OCI-LY1 (cell line): ENCODE results near the gene TRABD2B.

Experiments
- H2AFZ ChIP-seq: fragments of 200-600 bp; sonication (generic), shearing (Covaris generic); 2 replicates; pipeline ENCODE4 v1.6.0; 2014; ENCODE audit warnings: antibody characterized with exemption, mild to moderate bottlenecking, low read length
- H3F3A ChIP-seq: fragments of 200-600 bp; sonication (generic), shearing (Covaris generic); 2 replicates; pipeline ENCODE4 v1.6.0; 2014; ENCODE audit warnings: mild to moderate bottlenecking, antibody characterized with exemption, low read length, moderate library complexity; ENCODE audit not compliant: insufficient read depth
- H3K27ac ChIP-seq: fragments of 200-600 bp; sonication (generic); 2 replicates; pipeline ENCODE4 v1.5.1; 2014; ENCODE audit warnings: low read length, mixed run types, mild to moderate bottlenecking, low read depth; ENCODE audit not compliant: poor library complexity, severe bottlenecking
- H3K27me3 ChIP-seq: fragments of 200-600 bp; sonication (generic); 2 replicates; pipeline ENCODE4 v1.6.0; 2014; ENCODE audit warnings: antibody characterized with exemption, mild to moderate bottlenecking, low read length, moderate library complexity; ENCODE audit not compliant: insufficient read depth
- H3K36me3 ChIP-seq: fragments of 200-600 bp; sonication (generic); 2 replicates; pipeline ENCODE4 v1.6.1; 2014; ENCODE audit warnings: mild to moderate bottlenecking, antibody characterized with exemption, low read length, moderate library complexity, mixed read lengths; ENCODE audit not compliant: insufficient read depth
- H3K4me1 ChIP-seq: fragments of 200-600 bp; sonication (generic); 2 replicates; pipeline ENCODE4 v1.5.1; 2014; ENCODE audit warnings: mild to moderate bottlenecking, low read length, moderate library complexity; ENCODE audit not compliant: insufficient read depth, severe bottlenecking
- H3K4me2 ChIP-seq: fragments of 200-600 bp; sonication (generic), shearing (Covaris generic); 2 replicates; pipeline ENCODE4 v1.6.1; 2014; ENCODE audit warnings: low read length
- H3K4me3 ChIP-seq: fragments of 200-600 bp; sonication (generic); 2 replicates; pipeline ENCODE4 v1.5.1; 2014; ENCODE audit warnings: low read length, low read depth, mild to moderate bottlenecking, mixed read lengths; ENCODE audit not compliant: poor library complexity, severe bottlenecking
- H3K79me2 ChIP-seq: fragments of 200-600 bp; shearing (Covaris generic); 2 replicates; pipeline ENCODE4 v1.6.1; 2016; ENCODE audit warnings: mixed run types, low read length, mixed read lengths; ENCODE audit not compliant: insufficient read depth
- H3K9ac ChIP-seq: fragments of 200-600 bp; sonication (generic), shearing (Covaris generic); 2 replicates; pipeline ENCODE4 v1.6.1; 2014; ENCODE audit warnings: mild to moderate bottlenecking, low read length, mixed read lengths
- H3K9me2 ChIP-seq: fragments of 200-600 bp; sonication (generic), shearing (Covaris generic); 2 replicates; pipeline ENCODE4 v1.6.1; 2014; ENCODE audit warnings: low read depth, mild to moderate bottlenecking, low read length, mixed read lengths
- H3K9me3 ChIP-seq: fragments of 200-600 bp; shearing (Covaris generic); 2 replicates; pipeline ENCODE4 v1.6.1; 2014; ENCODE audit warnings: low read length, mixed read lengths
- H4K20me1 ChIP-seq: fragments of 200-600 bp; sonication (generic), shearing (Covaris generic); 2 replicates; pipeline ENCODE4 v1.6.0; 2016; ENCODE audit warnings: mild to moderate bottlenecking, low read length; ENCODE audit not compliant: insufficient read depth
- EZH2 ChIP-seq: fragments of 200-600 bp; sonication (generic), shearing (Covaris generic); IDR thresholded peaks from 2 replicates; pipeline ENCODE4 v1.8.0; 2017; ENCODE audit warnings: borderline replicate concordance, mixed run types, mild to moderate bottlenecking, antibody characterized with exemption, low read length, moderate library complexity, mixed read lengths
- TF ChIP-seq, protein P1 (sequence below): fragments of 200-600 bp; sonication (generic), shearing (Covaris generic); IDR thresholded peaks from 2 replicates; pipeline ENCODE4 v1.5.1; 2017; ENCODE audit warnings: mild to moderate bottlenecking, antibody characterized with exemption, low read length, moderate library complexity, mixed read lengths

TRABD2B gene

DNA sequence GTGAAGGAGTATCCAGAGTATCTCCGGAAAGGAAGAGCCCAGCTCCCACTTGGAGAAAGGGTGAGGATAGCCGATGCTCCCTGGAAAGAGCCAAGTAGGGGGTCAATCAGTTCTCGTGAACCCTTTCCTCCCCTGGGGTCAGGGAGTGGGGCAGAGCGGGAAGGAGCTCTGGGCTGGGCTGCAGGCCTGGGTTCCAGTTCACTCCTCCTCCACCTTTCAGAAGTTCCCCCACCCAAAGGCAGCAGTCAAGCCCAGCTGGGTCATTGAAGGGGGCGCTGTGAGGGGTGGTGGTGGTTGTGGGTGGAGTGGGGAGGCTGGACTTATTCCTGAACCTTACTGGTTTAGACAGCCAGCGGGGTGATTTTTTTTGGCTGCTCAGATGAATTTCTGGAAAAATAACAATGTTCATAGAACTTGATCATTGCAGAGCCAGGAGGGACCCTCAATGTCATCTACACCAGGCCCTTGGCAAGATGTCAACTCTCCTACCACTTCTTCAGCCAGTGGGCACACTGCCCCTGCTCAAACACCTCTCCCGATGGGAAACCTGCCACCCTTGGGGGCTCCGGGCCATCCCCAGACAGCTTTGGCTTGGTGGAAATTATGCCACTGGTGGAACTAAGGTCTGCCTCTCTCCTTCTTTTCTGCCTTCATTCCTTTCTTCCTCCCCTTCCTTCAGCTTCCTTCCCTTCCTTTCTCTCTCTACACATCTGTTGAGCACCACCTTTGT is 235.8 kb downstream of the TRABD2B start:
- no peak for TF ChIP-seq EZH2
- TF ChIP-seq, protein P1, sequence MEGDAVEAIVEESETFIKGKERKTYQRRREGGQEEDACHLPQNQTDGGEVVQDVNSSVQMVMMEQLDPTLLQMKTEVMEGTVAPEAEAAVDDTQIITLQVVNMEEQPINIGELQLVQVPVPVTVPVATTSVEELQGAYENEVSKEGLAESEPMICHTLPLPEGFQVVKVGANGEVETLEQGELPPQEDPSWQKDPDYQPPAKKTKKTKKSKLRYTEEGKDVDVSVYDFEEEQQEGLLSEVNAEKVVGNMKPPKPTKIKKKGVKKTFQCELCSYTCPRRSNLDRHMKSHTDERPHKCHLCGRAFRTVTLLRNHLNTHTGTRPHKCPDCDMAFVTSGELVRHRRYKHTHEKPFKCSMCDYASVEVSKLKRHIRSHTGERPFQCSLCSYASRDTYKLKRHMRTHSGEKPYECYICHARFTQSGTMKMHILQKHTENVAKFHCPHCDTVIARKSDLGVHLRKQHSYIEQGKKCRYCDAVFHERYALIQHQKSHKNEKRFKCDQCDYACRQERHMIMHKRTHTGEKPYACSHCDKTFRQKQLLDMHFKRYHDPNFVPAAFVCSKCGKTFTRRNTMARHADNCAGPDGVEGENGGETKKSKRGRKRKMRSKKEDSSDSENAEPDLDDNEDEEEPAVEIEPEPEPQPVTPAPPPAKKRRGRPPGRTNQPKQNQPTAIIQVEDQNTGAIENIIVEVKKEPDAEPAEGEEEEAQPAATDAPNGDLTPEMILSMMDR: no peak
- Histone ChIP-seq H3K36me3 (no peaks in the 10 kb centered on the region), H3K27ac (no peak overlapping the region), H3K27me3 (no peaks in the 10 kb centered on the region), H4K20me1 (no peaks in the 10 kb centered on the region), H2AFZ (no peak overlapping the region), H3K4me1 (no peaks in the 10 kb centered on the region), H3K4me2 (no peak overlapping the region), H3K9ac (no peak overlapping the region), H3K79me2 (no peaks in the 10 kb centered on the region), H3F3A (no peaks in the 10 kb centered on the region), H3K9me3 (no peaks in the 10 kb centered on the region), H3K9me2 (no peaks in the 10 kb centered on the region), H3K4me3 (no peak overlapping the region)

- Histone ChIP-seq H3K9me2 (no peaks in the 10 kb centered on the region), H3K4me1 (no peaks in the 10 kb centered on the region), H3K79me2 (no peaks in the 10 kb centered on the region), H3K27ac (no peak overlapping the region), H3K4me2 (no peak overlapping the region), H3K9ac (no peak overlapping the region), H3K36me3 (no peaks in the 10 kb centered on the region), H3K27me3 (no peaks in the 10 kb centered on the region), H3F3A (no peaks in the 10 kb centered on the region), H2AFZ (no peak overlapping the region), H4K20me1 (no peaks in the 10 kb centered on the region), H3K4me3 (no peak overlapping the region), H3K9me3 (no peaks in the 10 kb centered on the region)
- TF ChIP-seq EZH2: no peak
- TF ChIP-seq, protein P1: no peak
Observed at GRCh38 chr1:47759936-47760629, 237.1 kb downstream of the TRABD2B start.

DNA sequence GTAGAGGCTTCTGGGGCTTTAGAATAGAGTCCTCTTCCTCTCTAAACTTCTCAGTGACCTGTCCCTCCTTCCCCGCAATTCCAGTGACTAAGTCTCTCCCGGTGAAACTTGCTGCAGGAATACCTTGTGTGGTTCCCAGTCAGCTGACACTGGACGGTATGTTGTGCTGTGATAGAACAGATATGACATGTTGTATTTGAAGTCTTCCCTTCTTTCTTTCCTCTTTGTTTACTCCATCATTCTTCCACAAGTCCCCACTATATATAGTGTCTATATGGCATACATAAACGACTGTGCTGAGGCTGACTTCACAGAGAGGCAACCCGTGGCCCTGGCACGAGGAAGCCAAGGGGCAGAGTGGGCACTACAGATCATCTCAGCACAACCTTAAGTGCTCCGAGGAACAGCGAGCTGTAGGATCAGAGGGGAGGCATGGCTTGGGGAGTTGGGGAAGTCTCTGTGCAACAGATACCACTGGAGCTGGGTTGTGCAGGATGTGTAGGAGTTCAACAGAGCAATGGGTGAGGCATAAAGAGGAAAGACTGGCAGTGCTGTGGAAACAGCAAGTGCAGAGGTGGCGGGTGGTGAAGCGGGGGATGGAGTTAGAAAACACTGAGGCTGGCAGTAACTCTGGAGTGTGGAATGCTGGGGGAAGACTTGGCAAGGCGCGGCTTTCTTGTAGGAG is 237.8 kb downstream of the TRABD2B start:
- H4K20me1 ChIP-seq: no peaks in the 10 kb centered on the region
- H3K27me3 ChIP-seq: no peaks in the 10 kb centered on the region
- H3F3A ChIP-seq: no peaks in the 10 kb centered on the region
- no peak overlapping the region for H3K27ac ChIP-seq
- no peaks in the 10 kb centered on the region for H3K36me3 ChIP-seq
- no peak overlapping the region for H3K4me3 ChIP-seq
- no peak for TF ChIP-seq EZH2
- TF ChIP-seq, protein P1: no peak
- H3K4me1 ChIP-seq: no peaks in the 10 kb centered on the region
- no peak overlapping the region for H2AFZ ChIP-seq
- no peak overlapping the region for H3K4me2 ChIP-seq
- H3K9me3 ChIP-seq: no peaks in the 10 kb centered on the region
- H3K9me2 ChIP-seq: no peaks in the 10 kb centered on the region
- H3K9ac ChIP-seq: no peak overlapping the region
- no peaks in the 10 kb centered on the region for H3K79me2 ChIP-seq
